ENCODE data around the gene MFSD2A.
A peak's percentile ranks its signal among the peaks of the same experiment; 100 is the strongest.

The MFSD2A gene

GRCh38 chr1:39954324-39954869, 548 bp upstream of the MFSD2A start:
- no peak for TF ChIP-seq CTCF (conservative IDR thresholded peaks at IDR 0.05)

GRCh38 chr1:39955547-39956539, 898 bp downstream of the MFSD2A start:
- peak overlapping the region; percentile 18; the same call in 1 of the 2 replicates for H3K27ac ChIP-seq
- TF ChIP-seq CTCF (conservative IDR thresholded peaks at IDR 0.05): no peak

More at GRCh38 chr1:39954324-39954869, 548 bp upstream of the MFSD2A start:
- H3K27ac ChIP-seq: no peak overlapping the region

- no peak overlapping the region for H3K27ac ChIP-seq
Measured at GRCh38 chr1:39957299-39958015, 2.5 kb downstream of the MFSD2A start.

GRCh38 chr1:39958403-39959200, 3.7 kb downstream of the MFSD2A start:
- no peak for TF ChIP-seq CTCF (conservative IDR thresholded peaks at IDR 0.05)
- H3K27ac ChIP-seq: no peak overlapping the region

More at GRCh38 chr1:39957299-39958015, 2.5 kb downstream of the MFSD2A start:
- TF ChIP-seq CTCF (conservative IDR thresholded peaks at IDR 0.05): no peak

- H3K27ac ChIP-seq: peak overlapping the region; percentile 42; the same call in 1 of the 2 replicates
- no peak for TF ChIP-seq CTCF (conservative IDR thresholded peaks at IDR 0.05)
Measured at GRCh38 chr1:39959651-39960333, 4.8 kb downstream of the MFSD2A start.

- no peak for TF ChIP-seq CTCF (conservative IDR thresholded peaks at IDR 0.05)
- H3K27ac ChIP-seq: peak overlapping the region; percentile 42; the same call in 1 of the 2 replicates
Measured at GRCh38 chr1:39960431-39960958, 5.5 kb downstream of the MFSD2A start.
